ENCODE data around the gene LAMTOR1. TPM values are rescaled to one million over a fixed set of nuclear protein-coding genes. Genes with fewer than 3 reads are reported as not detected.
"Not testable (repeated sequence)": the region's sequence is repeated elsewhere in the genome, so short reads cannot be mapped to it uniquely, and the experiment has no call there.

Gene LAMTOR1
- total RNA-seq, 1 donor from 2014 or later = 87.2 TPM

- intact Hi-C loops (cut with micrococcal nuclease) = no loop called here
- Mint-ChIP-seq H3K4me1 (no peaks in the 10 kb centered on the region), H3K4me3 (no peak overlapping the region), H3K36me3 (ENCODE audit: low read depth) (no peaks in the 10 kb centered on the region), H3K27ac (no peak overlapping the region), H3K9me3 (no peaks in the 10 kb centered on the region), H3K27me3 (peaks cover 12% of the 10 kb centered on the region)
- TF ChIP-seq CTCF (IDR thresholded peaks at IDR 0.05) = no peak
- ATAC-seq (ENCODE audit: low read depth) = no peak
- DNase-seq = no peak
- POLR2A ChIA-PET = interaction anchor here (0.6 kb wide), 1 partner anchor 13 kb away, joined by 5 read pairs; no protein-coding TSS in a partner anchor
- CTCF ChIA-PET = no interaction called here
These were observed 33.0 kb upstream of the LAMTOR1 start for GRCh38 chr11:72135891-72136683.

- H3K9me3 Mint-ChIP-seq = not testable (repeated sequence)
These were observed 32.4 kb upstream of the LAMTOR1 start, which contains the start of gene FOLR3 for GRCh38 chr11:72135473-72135872. Gene FOLR3, plus strand, starts transcription at chr11:72135725. Its CDS starts 228 bp downstream, at chr11:72135953.

GRCh38 chr11:72132646-72133045 is 29.5 kb upstream of the LAMTOR1 start:
- ChIA-PET CTCF (no interaction called here), POLR2A (no interaction called here)
- DNase-seq (no peak), ATAC-seq (ENCODE audit: low read depth) (no peak)
- Mint-ChIP-seq H3K4me3 (no peak overlapping the region), H3K27me3 (peaks cover 18% of the 10 kb centered on the region), H3K9me3 (peaks cover 17% of the 10 kb centered on the region), H3K36me3 (ENCODE audit: low read depth) (peaks cover 3% of the 10 kb centered on the region), H3K4me1 (no peaks in the 10 kb centered on the region), H3K27ac (no peak overlapping the region)
- TF ChIP-seq CTCF (IDR thresholded peaks at IDR 0.05) = no peak
- intact Hi-C loops (cut with micrococcal nuclease) = no loop called here

More at GRCh38 chr11:72135473-72135872, 32.4 kb upstream of the LAMTOR1 start, which contains the start of gene FOLR3:
- DNase-seq; POLR2A ChIA-PET; intact Hi-C loops (cut with micrococcal nuclease); H3K4me3 Mint-ChIP-seq; CTCF ChIA-PET; H3K4me1 Mint-ChIP-seq; ATAC-seq (ENCODE audit: low read depth); H3K27me3 Mint-ChIP-seq; H3K27ac Mint-ChIP-seq; H3K36me3 Mint-ChIP-seq (ENCODE audit: low read depth): not testable (repeated sequence)

GRCh38 chr11:72129381-72129780 is 26.3 kb upstream of the LAMTOR1 start:
- TF ChIP-seq CTCF (IDR thresholded peaks at IDR 0.05) = no peak
- peaks cover 24% of the 10 kb centered on the region for H3K9me3 Mint-ChIP-seq
- CTCF ChIA-PET = no interaction called here

GRCh38 chr11:72127923-72128322 is 24.8 kb upstream of the LAMTOR1 start:
- peaks cover 25% of the 10 kb centered on the region for H3K9me3 Mint-ChIP-seq
- ChIA-PET POLR2A (no interaction called here), CTCF (interaction anchor here (1.2 kb wide), 1 partner anchor 103 kb away, joined by 4 read pairs; no protein-coding TSS in a partner anchor)
- intact Hi-C loops (cut with micrococcal nuclease) = no loop called here
- H3K27ac Mint-ChIP-seq = no peak overlapping the region
- no peak for TF ChIP-seq CTCF (IDR thresholded peaks at IDR 0.05)
- peaks cover 3% of the 10 kb centered on the region for H3K36me3 Mint-ChIP-seq (ENCODE audit: low read depth)
- DNase-seq (no peak), ATAC-seq (ENCODE audit: low read depth) (no peak)
- no peak overlapping the region for H3K4me3 Mint-ChIP-seq
- no peaks in the 10 kb centered on the region for H3K4me1 Mint-ChIP-seq
- peaks cover 21% of the 10 kb centered on the region for H3K27me3 Mint-ChIP-seq

More at GRCh38 chr11:72129381-72129780, 26.3 kb upstream of the LAMTOR1 start:
- Mint-ChIP-seq H3K4me1 (no peaks in the 10 kb centered on the region), H3K27ac (no peak overlapping the region), H3K4me3 (no peak overlapping the region), H3K36me3 (ENCODE audit: low read depth) (peaks cover 3% of the 10 kb centered on the region), H3K27me3 (peaks cover 19% of the 10 kb centered on the region)
- intact Hi-C loops (cut with micrococcal nuclease) = no loop called here
- POLR2A ChIA-PET = interaction anchor here (0.6 kb wide), 1 partner anchor 97 kb away, joined by 8 read pairs; no protein-coding TSS in a partner anchor
- DNase-seq (no peak), ATAC-seq (ENCODE audit: low read depth) (no peak)
